ENCODE measurements around the gene NOS1AP.

Gene NOS1AP

DNA sequence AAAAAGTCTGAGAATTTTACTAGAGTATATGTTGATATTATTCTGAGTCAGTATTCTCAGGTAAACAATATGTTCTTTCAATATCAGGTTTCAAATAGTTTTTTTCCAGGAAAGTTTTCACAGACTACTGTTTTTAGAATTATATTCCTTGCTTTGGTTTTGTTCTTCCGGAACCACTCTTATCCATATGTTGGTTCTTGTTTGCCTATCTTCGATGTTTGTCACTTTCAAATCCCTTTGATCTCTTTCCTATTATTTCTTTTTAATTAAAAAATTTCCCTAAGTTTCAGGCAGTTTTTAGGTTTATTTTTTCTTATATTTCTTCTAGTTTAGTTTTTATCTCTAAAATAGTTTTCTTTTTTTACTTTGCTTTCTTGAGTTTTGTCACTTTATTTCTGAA is 20.9 kb downstream of the NOS1AP start:
- no peak for DNase-seq

DNA sequence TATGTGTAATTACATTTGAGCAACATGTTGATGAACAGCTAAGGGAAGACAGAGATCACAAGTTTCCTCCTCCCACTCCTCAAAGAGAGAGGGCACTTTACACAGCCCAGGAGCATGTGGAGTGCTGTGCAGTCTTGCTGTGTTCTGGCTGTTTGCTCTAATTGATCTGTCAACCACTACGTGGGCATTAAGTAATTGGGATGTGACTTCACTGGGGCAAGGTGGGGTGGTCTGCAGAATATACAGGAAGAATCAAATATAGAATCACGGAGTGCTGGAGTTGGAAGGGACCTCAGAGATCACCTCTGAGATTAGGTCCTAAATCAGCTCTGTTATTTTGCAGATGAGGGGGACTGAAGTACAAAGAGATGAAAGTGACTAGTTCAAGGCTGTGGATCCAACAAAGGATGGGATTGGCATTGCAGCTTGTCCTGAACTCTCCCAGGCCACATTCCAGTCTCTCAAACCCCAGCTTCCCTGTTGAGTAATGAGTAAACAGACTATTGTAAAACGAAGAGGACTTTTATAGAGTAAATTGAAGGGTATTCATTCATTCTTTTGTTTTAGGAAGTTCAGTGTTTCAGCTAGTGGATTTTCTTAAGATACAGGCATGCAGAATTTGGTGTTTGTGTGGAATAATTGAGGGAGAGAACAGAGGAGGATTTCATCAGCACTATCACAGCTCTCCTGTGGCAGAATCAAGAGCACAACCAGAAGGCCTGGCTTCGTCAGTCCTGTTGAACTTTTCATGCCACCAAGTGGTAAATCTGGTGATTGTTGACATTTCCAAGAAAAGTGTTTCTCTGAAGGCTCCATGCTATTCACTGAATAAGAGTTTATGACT is 22.4 kb downstream of the NOS1AP start:
- no peak for DNase-seq

DNA sequence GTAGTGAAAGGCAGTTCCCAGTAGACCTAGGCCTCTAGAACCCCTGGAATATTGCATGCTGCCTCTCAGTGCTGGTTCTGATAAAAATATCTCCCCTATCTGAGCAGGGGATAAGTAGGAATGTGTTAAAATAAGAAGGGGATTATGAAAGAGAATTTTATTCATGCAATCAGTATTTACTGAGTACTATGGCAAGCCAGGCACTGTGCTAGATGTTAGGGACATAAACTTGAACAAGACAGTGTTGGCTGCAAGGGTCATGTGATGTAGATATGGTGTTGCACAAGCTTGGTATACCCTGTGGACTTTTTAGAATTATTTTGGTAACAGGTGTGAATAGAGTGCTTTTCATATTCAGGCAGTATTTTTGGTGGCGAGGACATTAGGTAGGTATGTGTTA is 23.6 kb downstream of the NOS1AP start:
- no peak for DNase-seq

DNA sequence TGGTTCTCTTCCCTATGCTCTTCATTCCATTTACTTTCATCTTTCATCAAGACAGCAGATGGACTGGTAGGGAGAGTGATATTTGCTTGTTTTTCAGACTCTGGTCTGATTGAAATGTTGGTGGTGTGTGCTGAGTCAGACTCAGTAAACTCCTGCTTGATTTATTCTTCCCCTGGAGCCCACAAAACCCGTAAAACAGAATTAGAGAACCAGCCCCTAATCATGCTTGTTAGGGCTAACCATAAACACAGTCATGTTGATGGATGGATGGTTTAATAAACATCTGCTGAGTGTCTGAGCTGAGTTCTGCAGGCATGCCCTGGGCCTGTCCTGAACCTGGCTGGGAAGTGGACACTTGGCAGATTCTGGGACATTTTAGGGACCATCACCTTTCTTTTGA is 24.8 kb downstream of the NOS1AP start:
- DNase-seq: peak; percentile 41

DNA sequence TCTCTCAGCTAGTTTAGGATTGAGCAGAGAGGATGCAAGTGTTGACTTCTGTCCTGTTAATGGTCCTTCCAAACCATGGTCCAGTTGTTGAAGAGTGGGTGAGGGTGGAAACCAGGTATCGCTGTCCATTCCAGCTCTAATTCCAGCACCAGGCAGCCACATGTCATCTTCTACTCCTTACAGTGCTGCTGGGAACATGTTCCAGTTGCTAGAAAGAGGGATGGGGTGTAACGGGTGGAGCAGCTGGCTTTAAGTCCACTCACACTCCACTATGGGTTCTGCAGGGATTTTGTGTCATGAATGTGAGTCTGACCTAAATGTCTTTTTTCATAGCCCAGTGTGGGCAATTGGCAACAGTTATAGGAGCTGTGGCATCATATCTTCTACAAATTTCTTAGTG is 25.2 kb downstream of the NOS1AP start:
- no peak for DNase-seq

DNA sequence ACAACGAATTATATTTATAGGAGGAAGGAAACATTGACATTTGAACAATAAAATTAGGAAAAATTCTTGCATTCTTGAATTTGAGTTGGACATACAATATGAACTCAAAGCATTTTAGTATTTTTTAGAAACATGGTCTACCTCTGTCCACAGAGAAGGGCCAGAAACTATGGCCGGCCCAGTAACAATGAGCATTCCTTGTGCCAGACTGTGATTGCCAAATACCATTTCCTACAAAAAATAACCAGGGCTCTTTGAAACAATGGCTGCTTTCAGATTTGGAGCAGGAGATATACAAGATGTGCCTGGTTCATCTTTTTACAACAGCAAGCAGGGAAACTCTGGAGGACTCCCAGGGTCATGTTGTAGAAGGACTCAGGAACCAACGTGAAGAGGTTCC is 38.4 kb downstream of the NOS1AP start:
- no peak for DNase-seq

DNA sequence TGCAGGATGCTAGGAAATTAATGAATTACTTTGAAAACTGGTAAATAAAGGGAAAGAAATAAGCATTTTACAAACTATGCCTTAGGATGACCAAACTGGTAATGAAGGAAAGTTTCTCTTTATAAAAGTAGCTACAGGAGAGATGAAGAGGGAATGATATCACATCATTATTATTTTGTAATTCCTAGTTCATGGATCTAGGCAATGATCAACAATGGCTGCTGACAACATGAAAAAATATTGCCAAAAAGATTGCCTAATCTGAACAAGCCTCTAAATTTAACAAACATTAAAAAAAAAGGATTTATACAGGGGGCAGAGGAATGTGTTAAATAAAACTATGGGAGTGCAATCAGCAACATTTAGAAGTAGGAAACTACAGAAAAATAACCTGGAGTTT is 38.9 kb downstream of the NOS1AP start:
- no peak for DNase-seq

DNA sequence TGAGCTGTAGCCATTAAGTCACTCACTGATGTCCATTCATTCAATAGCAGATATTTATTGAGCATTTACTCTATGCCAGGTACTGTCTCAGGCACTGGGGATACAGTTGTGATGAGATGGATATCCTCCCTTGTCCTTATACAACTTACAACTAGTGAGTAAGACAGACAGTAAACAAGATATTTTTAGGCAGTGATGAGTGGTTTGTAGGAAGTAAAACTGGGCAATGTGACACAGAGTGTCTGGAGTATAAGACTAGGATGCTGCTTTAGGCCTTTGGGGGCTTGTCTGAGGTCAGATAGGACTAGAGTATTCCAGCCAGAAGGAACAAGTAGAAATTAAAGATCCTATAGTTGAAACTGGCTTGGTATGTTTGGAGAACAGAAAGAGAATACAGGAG is 41.4 kb downstream of the NOS1AP start:
- DNase-seq: no peak

DNA sequence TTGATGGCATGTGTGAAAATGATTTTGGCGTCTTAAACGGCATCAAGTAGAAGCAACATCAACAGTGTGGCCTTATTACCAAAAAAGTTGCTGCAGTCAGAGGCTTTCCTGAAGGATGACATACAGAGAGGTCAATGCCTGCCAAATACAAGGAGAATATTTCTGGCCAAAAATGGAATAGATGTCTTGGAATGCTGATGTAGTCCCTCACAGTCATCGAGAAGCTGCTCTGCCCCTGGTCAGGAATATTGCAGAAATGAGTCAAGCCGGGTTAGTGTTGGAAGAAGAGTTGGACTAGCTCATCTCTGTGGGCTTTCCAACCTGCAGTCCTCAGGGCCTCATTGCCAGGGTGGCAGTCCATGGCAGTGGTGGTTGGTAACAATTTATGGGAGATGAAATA is 42.1 kb downstream of the NOS1AP start:
- no peak for DNase-seq

DNA sequence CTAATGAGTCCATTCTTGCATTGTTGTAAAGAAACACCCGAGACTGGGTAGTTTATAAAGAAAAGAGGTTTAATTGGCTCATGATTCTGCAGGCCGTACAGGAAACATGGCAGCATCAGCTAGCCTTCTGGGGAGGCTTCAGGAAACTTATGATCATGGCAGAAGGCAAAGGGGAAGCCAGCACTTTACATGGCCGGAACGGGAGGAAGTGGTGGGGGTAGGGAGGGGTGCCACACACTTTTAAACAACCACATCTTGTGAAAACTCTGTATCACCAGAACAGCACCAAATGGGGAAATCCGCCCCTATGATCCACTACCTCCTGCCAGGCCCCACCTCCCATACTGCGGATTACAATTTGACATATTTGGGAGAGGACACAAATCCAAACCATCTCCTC is 43.9 kb downstream of the NOS1AP start:
- DNase-seq: no peak

DNA sequence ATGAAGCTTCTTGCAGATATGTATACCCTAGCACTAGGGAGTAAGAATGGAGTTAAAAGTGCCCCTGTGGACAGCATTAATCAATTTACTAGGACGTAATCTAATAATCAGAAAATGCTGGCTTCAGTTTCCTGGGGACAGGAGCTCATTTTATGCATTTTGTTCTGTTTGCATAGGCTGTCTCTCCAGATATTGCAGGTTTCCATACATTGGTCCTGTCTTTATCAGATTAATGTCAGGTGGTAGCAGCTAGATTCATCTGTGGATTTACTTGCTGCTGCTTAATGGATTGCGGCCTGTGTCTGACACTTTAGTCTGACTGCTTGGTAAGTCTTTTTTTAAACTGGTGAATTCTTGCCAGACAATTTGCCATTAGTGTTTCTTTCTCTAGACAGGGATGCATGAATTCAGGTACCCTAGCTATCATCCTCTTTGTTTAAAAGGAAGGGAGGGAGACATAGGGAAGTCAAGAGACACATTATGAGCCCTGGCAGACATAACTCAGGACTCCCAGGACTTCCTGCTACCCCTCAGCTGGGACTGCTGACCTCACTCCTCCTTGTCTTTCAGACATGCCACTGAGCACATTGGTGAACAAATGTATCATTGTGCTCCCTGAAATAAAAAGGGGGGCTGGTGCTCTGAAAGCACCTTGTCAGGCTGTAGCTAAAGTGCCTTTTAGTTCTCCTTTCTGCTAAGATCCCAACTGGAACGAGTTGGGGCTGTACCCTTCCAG is 47.7 kb downstream of the NOS1AP start:
- DNase-seq: no peak

DNA sequence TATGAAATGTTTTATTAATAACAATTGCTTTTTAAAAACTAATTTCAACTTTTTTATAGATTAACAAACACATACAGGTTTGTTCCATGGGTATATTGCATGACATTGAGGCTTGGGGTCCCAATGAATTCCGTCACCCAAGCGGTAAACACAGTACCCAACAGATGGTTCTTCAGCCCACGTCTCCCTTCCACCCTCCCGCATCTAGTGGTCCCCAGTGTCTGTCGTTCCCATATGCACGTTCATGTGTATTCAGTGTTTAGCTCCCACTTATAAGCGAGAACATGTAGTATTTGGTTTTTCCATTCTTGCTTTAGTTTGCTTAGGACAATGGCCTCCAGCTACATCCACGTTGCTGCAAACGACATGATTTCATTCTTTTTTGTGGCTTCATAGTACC is 48.6 kb downstream of the NOS1AP start:
- DNase-seq: no peak

DNA sequence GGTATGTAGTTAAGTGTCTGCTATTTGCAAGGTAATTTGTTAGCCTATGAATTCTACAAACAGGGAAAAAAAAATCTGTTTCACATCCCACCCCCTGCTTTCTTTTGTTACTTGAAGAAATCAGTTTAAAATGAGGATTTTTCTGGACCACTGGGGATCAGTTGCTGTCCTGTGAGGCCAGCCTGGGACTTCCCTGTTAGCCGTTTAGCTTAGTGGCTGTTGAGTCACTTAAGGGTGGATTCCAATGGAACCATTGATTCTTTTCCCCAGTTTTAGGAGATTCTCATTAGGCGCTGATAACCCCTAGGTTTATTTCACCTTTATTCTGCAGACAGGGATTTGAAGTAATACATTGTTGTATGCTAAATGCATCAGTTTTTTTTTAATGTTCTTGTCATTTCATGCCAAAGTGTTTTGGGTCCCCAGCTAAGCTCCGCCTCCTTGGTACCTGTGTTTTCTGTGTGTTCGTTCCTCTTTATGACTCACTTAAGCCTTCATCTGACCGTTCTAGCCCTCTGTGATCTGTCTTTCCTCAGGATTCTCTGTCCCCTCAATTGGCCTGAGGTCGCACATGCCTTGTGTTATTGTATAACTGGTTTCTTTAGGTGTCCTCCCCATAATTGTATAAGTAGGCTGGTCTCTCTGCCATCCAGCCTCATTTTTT is 59.3 kb downstream of the NOS1AP start:
- DNase-seq: no peak

DNA sequence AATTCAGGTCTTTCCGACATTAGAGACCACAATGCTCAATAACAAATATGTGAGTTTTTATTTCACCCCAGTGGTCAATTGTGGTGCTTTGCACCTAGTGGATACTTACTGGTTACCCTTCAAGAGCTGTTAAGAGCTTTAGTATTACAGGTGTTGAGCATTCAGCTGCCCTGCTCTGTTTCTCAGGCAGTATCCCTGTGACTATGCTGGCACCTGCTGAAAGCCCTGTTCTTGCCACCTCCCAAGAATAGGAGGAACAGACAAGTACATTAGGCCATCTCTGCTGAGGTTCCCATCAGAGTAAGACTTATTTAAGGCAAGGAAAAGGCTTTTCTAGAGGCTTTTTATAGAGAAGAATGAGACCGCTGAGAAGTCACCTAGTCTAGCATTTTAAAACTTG is 60.8 kb downstream of the NOS1AP start:
- no peak for DNase-seq

DNA sequence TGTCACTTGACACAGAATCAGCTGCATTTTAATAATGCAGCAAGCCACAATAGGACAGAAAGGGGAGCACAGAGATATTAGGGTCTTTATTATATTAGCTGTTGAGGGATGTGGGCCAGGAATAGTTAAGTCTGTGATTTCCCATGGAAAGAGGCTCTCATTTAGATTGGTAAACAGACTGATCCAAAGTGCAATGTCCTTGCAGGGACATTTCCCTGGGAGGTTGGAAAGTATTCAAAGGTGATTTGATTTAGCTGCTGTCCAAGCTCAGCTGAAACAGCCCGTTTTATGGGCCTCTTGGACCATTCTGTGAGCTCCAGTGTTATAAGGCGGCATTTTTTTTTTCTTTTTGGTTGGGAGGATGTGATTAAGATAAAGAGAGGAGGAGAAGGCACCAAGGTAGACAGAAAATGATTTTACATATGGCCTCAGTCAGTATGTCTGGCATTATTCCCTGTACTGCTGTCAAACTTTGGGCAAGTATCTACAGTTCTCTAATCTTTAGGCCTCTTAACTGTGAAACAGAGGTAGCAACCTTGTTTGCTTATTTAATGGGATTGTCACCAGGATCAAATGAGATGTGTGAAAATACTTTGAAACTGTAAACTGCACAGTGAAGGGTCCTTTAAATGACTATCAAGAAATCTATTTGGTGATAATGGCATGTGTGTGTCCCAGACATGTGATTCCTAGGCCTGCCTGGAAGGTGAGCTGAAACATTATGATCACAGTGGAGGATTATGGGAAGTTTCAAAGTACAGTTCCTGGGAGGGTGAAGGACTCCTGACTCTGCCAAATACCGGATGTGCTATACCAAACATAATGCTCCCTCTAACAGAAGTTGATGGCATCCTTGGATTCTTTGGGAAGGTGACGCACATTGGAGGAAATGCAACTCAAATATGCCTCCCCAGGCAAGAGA is 62.2 kb downstream of the NOS1AP start:
- DNase-seq: no peak

DNA sequence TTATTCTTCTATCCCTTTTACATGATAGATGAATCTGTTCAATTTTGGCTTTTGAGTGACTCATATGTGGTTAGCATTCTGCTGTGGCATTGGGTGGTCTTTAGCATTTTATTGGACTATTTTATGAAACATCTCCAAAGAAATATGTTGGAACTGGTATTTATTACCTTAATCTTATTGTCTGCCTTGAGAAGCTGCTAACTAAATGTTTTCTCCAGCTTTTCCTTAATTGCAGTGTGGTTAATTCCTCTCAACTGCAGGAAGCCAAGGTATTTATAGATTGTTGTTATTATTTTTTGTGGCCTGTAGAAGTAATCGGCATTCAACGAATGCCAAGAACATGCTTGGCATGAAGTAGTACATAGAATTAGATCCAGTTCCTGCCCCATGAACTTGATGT is 64.1 kb downstream of the NOS1AP start:
- no peak for DNase-seq

DNA sequence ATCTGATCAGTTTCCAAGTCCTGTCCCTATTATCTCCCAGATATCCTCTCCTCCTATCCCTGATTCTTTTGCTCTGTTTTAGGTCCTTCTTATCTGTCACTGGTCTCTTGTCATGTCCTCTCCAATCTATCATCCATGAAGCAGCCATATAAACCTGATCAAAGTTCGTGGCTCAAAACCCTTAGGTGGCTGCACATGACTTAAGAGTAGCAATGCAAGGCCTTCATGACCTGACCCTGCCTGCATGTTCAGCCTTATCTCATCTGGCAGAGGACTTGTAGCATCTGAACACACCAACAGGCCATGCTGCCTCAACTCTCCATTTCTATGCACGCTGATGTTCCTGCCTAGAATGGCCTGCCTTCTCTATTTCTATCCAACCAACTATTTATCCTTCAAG is 65.2 kb downstream of the NOS1AP start:
- no peak for DNase-seq

DNA sequence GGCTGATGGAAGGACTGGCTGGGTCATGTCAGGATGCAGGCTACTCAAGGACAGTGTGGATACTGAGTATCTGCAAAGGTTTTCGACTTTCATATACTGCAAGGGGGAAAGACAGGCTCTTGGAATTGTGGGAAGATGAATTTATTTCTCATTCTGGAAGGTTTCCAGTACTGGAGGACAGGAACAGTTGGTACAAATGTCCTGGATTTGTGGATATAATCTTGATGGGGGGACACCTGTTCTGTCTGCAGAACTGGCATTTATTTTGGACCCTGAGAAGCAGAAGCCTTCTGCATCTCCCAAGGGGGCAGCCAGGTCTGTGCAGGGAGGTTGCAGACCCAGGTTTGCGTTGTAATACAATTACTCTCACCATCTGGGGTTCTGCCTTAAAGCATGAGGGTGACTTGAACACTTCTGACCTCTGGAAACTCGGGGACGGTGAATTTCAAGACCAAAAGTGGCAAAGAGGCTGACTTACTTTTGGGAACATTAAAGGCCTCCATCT is 65.8 kb downstream of the NOS1AP start:
- no peak for DNase-seq

DNA sequence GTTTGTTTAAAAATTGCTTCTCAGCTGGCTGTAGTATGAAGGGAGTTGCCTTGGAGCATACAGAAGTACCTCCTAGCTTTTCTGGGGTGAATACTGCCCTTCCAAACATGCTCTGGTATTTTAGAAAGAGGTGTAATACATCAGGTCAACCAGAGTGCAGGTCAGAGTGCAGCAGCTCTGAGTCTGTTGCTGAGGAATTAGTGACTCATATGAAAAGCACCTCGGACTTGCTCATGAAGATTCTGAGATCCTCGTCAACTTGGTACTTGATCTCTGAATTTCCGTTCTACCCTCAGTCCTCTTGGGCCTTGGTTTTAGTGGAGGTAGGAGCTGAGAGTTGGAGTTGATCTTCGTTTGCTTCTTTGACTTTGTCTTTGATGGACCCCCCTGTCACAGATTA is 67.3 kb downstream of the NOS1AP start:
- peak; percentile 75 for DNase-seq

DNA sequence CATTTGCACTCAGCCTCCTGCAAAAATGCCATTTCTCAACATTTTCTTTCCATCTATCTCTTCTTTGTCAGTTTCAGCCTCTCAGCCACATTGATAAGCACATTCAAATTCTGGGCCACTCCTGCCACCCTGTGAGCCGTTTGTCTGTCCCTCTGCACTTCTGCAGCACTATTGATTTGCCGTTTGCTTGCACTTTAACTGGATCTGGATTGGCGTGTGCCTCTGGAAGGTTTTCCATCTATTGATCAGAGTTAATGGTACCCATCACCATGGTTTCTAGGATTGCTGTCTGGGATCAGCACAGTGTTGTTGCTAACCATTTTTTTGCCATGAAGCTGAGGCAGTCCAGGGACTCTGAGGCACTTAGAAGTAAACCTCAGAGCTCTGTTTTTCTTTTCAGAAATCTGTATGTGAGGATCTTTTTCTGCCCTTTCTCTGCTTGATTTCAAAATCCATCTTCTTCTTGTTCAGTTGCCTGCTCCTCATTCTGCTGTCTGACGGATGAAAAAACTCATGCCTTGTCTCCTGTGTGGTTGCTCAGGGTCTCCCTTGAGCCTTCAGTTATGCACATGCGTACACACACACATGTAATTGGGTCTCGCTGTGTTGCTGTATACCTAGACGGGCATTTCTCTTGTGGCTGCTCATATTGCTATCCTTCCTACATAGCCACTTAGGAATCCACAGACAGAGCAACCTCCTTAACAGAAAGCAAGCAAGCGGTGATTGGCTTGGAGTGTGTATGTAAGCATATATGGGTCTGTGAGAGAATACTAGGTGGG is 67.9 kb downstream of the NOS1AP start:
- DNase-seq: no peak

DNA sequence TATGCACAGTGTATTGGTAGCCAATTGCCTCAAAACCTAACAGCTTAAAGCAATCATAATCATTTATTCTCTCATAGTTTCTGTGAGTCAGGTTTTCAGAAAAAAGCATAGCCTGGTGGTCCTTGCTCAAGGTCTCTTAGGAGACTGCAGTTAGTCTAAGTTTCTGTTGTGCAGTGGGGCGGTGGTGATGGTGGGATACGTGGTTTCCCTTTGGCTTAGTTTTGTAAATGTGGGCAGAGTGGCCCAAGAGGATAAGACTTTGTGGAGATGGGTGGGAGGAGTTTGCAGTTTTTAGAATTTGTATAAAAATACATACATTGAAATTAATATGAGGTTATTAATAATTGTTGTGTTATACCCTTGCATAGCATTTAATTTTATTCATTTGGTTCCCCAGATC is 68.6 kb downstream of the NOS1AP start:
- DNase-seq: no peak

Measured in fibroblast of skin of abdomen (primary cell).